ENCODE data around the gene SNRPA.

- TF ChIP-seq EZH2 (IDR thresholded peaks at IDR 0.05) = no peak
- no peak for TF ChIP-seq CTCF (IDR thresholded peaks at IDR 0.05)
- TF ChIP-seq EZH2phosphoT487 (IDR thresholded peaks at IDR 0.05) = no peak
Observed at GRCh38 chr19:40775632-40776022, 24.6 kb downstream of the SNRPA start.
